Transverse colon (tissue), 4 donors: ENCODE results near the gene UTS2R. TPM values are rescaled to one million over a fixed set of nuclear protein-coding genes. Genes with fewer than 3 reads are reported as not detected.
A peak's percentile ranks its signal among the peaks of the same experiment; 100 is the strongest.

Source experiments
- DNase-seq: peaks from one replicate; pipeline ENCODE4 v3.0.0-alpha.2; 2019
- H3K27ac ChIP-seq, 4 donors: fragments of 200-600 bp; sonication (generic); 2 replicates each; pipeline ENCODE4 v1.5.1; 2016 to 2018; ENCODE audit warnings: inconsistent platforms in 4 of 4
- H3K27me3 ChIP-seq: fragments of 200-600 bp; sonication (generic); 2 replicates; pipeline ENCODE4 v1.5.1; 2017; ENCODE audit warnings: inconsistent platforms
- H3K36me3 ChIP-seq, 4 donors: fragments of 200-600 bp; sonication (generic); 2 replicates each; pipeline ENCODE4 v1.5.1; 2017 to 2019; ENCODE audit warnings: inconsistent platforms in 4 of 4
- H3K4me1 ChIP-seq, 4 donors: fragments of 200-600 bp; sonication (generic); 2 replicates each; pipeline ENCODE4 v1.5.1; 2017 to 2020; ENCODE audit warnings: inconsistent platforms in 4 of 4
- H3K4me3 ChIP-seq, 4 donors: fragments of 200-600 bp; sonication (generic); 1 replicate in 1 of 4; 2 replicates in 3 of 4; pipeline versions ENCODE4 v1.5.1 to v1.6.1; 2017 to 2019; ENCODE audit warnings: inconsistent platforms in 4 of 4
- H3K9me3 ChIP-seq, 2 donors: fragments of 200-600 bp; sonication (generic); 2 replicates each; pipeline ENCODE4 v1.5.1; 2017 to 2019; ENCODE audit warnings: inconsistent platforms in 2 of 2
- EP300 ChIP-seq: sonication (generic); formaldehyde crosslinking; IDR thresholded peaks from one replicate; pipeline ENCODE4 v1.6.1; 2017; ENCODE audit warnings: antibody characterized with exemption, low read depth
- POLR2A ChIP-seq: fragments of 450-650 bp; IDR thresholded peaks from one replicate; pipeline ENCODE4 v1.6.1; 2016; ENCODE audit warnings: antibody characterized with exemption, mild to moderate bottlenecking, moderate library complexity
- POLR2AphosphoS5 ChIP-seq, 3 donors: sonication (generic); formaldehyde crosslinking; IDR thresholded peaks; one replicate each; pipeline ENCODE4 v1.6.1; 2016; ENCODE audit warnings: antibody characterized with exemption in 3 of 3
- WGBS, 2 donors: methylation state at CpG; one replicate each; pipeline ENCODE4 v1.1.5; 2018; ENCODE audit warnings: low coverage in 1 of 2; 5-methylcytosine and 5-hydroxymethylcytosine counted together
- in situ Hi-C, 4 donors: fragments of 200-750 bp; cut with MboI; loops; one replicate each; pipeline versions ENCODE4 v1.15.0 to v1.15.1; 2017; ENCODE audit warnings: low sequenced_read_pairs in 3 of 4, low pct_ligation_motif_present in 1 of 4, low pct_unique_long_range_greater_than_20kb in 1 of 4
- intact Hi-C: fragments of 100-400 bp; cut with DNase I; formaldehyde crosslinking; loops from one replicate; pipeline ENCODE4 v1.15.1; 2023; ENCODE audit warnings: low total_unique reads
- total RNA-seq, 4 donors: library from RNA; depleted of rRNA; stranded (reverse); fragments of >200 nt; gene quantifications; one replicate each; pipeline ENCODE4 v1.1.0, GENCODE V29; 2016
- TF ChIP-seq, protein P1 (sequence below), 5 experiments: fragments of 200-600 bp in 3 of 5; fragments of 450-650 bp in 2 of 5; sonication (generic) in 3 of 5; IDR thresholded peaks; 1 replicate in 2 of 5; 2 replicates in 3 of 5; pipeline ENCODE4 v1.5.1; 2016 to 2017; ENCODE audit warnings: antibody characterized with exemption in 5 of 5, inconsistent platforms in 3 of 5, mild to moderate bottlenecking in 2 of 5, moderate library complexity in 1 of 5

Gene UTS2R
- total RNA-seq, 4 donors from 2014 or later, result 0.48 TPM; not detected in 3

DNA sequence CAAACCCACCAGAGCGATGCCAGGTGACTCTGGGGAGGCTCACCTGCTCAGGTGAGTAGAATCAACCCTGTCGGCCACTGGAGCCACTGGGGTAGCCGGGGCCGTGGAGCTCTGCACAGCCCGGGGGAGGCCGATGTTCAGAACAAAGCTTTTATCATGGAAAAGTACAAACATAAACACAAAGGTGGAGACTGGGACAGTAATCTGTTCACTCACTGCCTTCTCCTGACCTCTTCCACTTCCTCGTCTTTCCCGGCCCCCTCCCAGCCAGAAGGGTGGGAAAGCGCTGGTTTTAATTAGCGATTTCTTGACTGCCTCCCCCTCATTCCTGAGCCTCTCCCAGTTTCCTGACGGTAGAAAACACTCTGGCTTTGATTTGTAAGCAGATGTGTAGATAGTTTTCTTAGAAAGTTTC is 22.3 kb upstream of the UTS2R start:
- intact Hi-C loops, result no loop called here
- no peaks in the 10 kb centered on the region for H3K36me3 ChIP-seq
- no peak overlapping the region for H3K27ac ChIP-seq
- 32 to 40% methylated on average over 5 to 11 of the region's 11 CpGs for WGBS, 2 donors
- TF ChIP-seq POLR2AphosphoS5 (IDR thresholded peaks at IDR 0.05) (no peak), POLR2A (no peak), EP300 (no peak)
- TF ChIP-seq, protein P1, sequence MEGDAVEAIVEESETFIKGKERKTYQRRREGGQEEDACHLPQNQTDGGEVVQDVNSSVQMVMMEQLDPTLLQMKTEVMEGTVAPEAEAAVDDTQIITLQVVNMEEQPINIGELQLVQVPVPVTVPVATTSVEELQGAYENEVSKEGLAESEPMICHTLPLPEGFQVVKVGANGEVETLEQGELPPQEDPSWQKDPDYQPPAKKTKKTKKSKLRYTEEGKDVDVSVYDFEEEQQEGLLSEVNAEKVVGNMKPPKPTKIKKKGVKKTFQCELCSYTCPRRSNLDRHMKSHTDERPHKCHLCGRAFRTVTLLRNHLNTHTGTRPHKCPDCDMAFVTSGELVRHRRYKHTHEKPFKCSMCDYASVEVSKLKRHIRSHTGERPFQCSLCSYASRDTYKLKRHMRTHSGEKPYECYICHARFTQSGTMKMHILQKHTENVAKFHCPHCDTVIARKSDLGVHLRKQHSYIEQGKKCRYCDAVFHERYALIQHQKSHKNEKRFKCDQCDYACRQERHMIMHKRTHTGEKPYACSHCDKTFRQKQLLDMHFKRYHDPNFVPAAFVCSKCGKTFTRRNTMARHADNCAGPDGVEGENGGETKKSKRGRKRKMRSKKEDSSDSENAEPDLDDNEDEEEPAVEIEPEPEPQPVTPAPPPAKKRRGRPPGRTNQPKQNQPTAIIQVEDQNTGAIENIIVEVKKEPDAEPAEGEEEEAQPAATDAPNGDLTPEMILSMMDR (IDR thresholded peaks at IDR 0.05), result no peak
- H3K27me3 ChIP-seq, result peaks cover 17% of the 10 kb centered on the region
- peaks cover 0 to 25% (median 11%) of the 10 kb centered on the region in 4 donors for H3K4me1 ChIP-seq
- DNase-seq, result no peak
- in situ Hi-C loops, result no loop called here
- H3K4me3 ChIP-seq, result no peak overlapping the region
- H3K9me3 ChIP-seq, result no peaks in the 10 kb centered on the region

DNA sequence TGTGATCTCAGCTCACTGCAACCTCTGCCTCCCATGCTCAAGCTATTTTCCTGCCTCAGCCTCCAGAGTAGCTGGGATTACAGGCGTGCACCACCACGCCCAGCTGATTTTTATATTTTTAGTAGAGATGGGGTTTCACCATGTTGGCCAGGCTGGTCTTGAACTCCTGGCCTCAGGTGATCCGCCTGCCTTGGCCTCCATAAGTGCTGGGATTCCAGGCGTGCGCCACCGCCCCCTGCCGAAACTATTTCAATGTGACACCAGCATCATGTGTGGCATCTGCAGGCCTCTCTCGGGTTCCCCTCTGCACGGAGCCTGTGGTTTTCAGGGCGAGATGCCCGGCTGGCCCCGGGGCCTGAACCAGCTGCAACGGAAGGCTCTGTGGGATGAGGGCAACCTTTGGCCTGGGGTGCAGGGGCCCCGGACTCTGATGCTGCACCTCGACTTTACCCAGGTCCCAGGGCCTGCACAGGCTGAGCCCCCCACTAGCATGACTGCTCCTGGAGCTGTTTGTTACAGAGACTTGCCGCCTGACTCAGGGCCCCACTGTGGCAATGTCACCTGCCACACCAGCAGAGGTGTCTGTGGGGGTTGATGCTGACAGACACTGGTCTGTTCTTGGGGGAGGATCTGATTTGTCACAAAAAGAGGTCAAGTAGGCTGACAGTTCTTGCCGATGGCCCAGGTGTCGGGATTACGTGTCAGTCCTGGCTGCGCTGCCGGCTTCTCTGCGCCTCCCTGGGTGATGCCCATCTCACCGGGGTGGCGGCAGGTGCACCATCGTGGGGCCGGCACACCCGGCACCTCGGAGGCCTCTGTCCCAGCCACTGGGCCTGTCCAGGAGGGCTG is 21.2 kb upstream of the UTS2R start:
- H3K27me3 ChIP-seq, result peaks cover 22% of the 10 kb centered on the region
- H3K27ac ChIP-seq, result no peak overlapping the region
- H3K36me3 ChIP-seq, result no peaks in the 10 kb centered on the region
- in situ Hi-C loops, result loop anchor here in 2 of 4 donors (5.0 to 10.0 kb wide), 3 partner anchors 64 to 204 kb away; partner anchors contain the start of genes HEXD (in 2 of the 2) and OGFOD3 (in 2 of the 2)
- no peak overlapping the region for H3K4me3 ChIP-seq
- peaks cover 0 to 25% (median 11%) of the 10 kb centered on the region in 4 donors for H3K4me1 ChIP-seq
- intact Hi-C loops, result loop anchor here (5.0 kb wide), 1 partner anchor 422 kb away; no protein-coding TSS in a partner anchor
- peak; percentile 58 for DNase-seq
- H3K9me3 ChIP-seq, result no peaks in the 10 kb centered on the region
- TF ChIP-seq POLR2AphosphoS5 (IDR thresholded peaks at IDR 0.05) (no peak), EP300 (no peak), POLR2A (no peak)
- TF ChIP-seq, protein P1 (IDR thresholded peaks at IDR 0.05), result no peak
- 83% methylated on average over 24 of the region's 28 CpGs; no CpG with 5 or more reads in 1 of the 2 donors for WGBS, 2 donors

- H3K9me3 ChIP-seq, result no peaks in the 10 kb centered on the region
- H3K36me3 ChIP-seq, result no peaks in the 10 kb centered on the region
- no peak for DNase-seq
- in situ Hi-C loops, result loop anchor here in 2 of 4 donors (5.0 to 10.0 kb wide), 3 partner anchors 64 to 204 kb away; partner anchors contain the start of genes HEXD (in 2 of the 2) and OGFOD3 (in 2 of the 2)
- H3K27ac ChIP-seq, result peak overlapping the region in 1 of 4 donors; percentile 5
- peaks cover 0 to 17% (median 7%) of the 10 kb centered on the region in 4 donors for H3K4me1 ChIP-seq
- H3K4me3 ChIP-seq, result no peak overlapping the region
- H3K27me3 ChIP-seq, result peaks cover 31% of the 10 kb centered on the region
- intact Hi-C loops, result loop anchor here (5.0 kb wide), 1 partner anchor 421 kb away; no protein-coding TSS in a partner anchor
- TF ChIP-seq, protein P1 (IDR thresholded peaks at IDR 0.05), result no peak
- TF ChIP-seq POLR2A, result no peak
- no peak for TF ChIP-seq EP300
- TF ChIP-seq POLR2AphosphoS5 (IDR thresholded peaks at IDR 0.05), result no peak
- 45% methylated on average over 21 of the region's 21 CpGs; no CpG with 5 or more reads in 1 of the 2 donors for WGBS, 2 donors
Measured at GRCh38 chr17:82351254-82351712, 20.3 kb upstream of the UTS2R start.
